Neural progenitor cell (in vitro differentiated cells): ENCODE measurements around the gene RNU5D-1. TPM values are rescaled to one million over a fixed set of nuclear protein-coding genes. Genes with fewer than 3 reads are reported as not detected.

Experiments used
- DNase-seq: peaks from one replicate; pipeline ENCODE4 v3.0.0-alpha.2; 2016; ENCODE audit warnings: low spot score
- H2AFZ ChIP-seq: fragments of 200-600 bp; sonication (generic); replicated peaks from 2 replicates; pipeline ENCODE4 v1.6.1; 2016; ENCODE audit warnings: antibody characterized with exemption
- H3F3A ChIP-seq: fragments of 200-600 bp; sonication (generic); 2 replicates; pipeline ENCODE4 v1.6.1; 2016; ENCODE audit warnings: antibody characterized with exemption, low read depth
- H3K27ac ChIP-seq: fragments of 200-600 bp; sonication (generic); 2 replicates; pipeline ENCODE4 v1.5.1; 2016; ENCODE audit warnings: mild to moderate bottlenecking
- H3K27me3 ChIP-seq: fragments of 200-600 bp; sonication (generic); 2 replicates; pipeline ENCODE4 v1.6.1; 2016; ENCODE audit warnings: mild to moderate bottlenecking, moderate library complexity
- H3K36me3 ChIP-seq: fragments of 200-600 bp; sonication (generic); 2 replicates; pipeline ENCODE4 v1.5.1; 2016
- H3K4me1 ChIP-seq: fragments of 200-600 bp; sonication (generic); 2 replicates; pipeline ENCODE4 v1.6.1; 2016; ENCODE audit warnings: mixed run types
- H3K4me2 ChIP-seq: fragments of 200-600 bp; sonication (generic); 2 replicates; pipeline ENCODE4 v1.6.1; 2016
- H3K4me3 ChIP-seq: fragments of 200-600 bp; sonication (generic); 2 replicates; pipeline ENCODE4 v1.5.1; 2016
- H3K79me2 ChIP-seq: fragments of 200-600 bp; sonication (generic); 2 replicates; pipeline ENCODE4 v1.6.1; 2016; ENCODE audit warnings: low read depth
- H3K9ac ChIP-seq: fragments of 200-600 bp; sonication (generic); 2 replicates; pipeline ENCODE4 v1.6.1; 2016
- H3K9me3 ChIP-seq: fragments of 200-600 bp; sonication (generic); 2 replicates; pipeline ENCODE4 v1.5.1; 2016; ENCODE audit warnings: low read depth
- H4K20me1 ChIP-seq: fragments of 200-600 bp; sonication (generic); 2 replicates; pipeline ENCODE4 v1.6.1; 2016; ENCODE audit warnings: low read depth
- H3K27ac Mint-ChIP-seq: 3 replicates; pipeline ENCODE4 v1.8.0; 2021; ENCODE audit warnings: mixed read lengths
- H3K27me3 Mint-ChIP-seq: 2 replicates; pipeline ENCODE4 v1.8.0; 2022; ENCODE audit warnings: low read depth, mild to moderate bottlenecking, inconsistent platforms, moderate library complexity, mixed read lengths; ENCODE audit not compliant: insufficient read depth
- H3K36me3 Mint-ChIP-seq: 3 replicates; pipeline ENCODE4 v1.8.0; 2021; ENCODE audit warnings: mixed read lengths
- H3K4me1 Mint-ChIP-seq: 3 replicates; pipeline ENCODE4 v1.8.0; 2021; ENCODE audit warnings: mixed read lengths
- H3K4me3 Mint-ChIP-seq: 3 replicates; pipeline ENCODE4 v1.8.0; 2021; ENCODE audit warnings: mild to moderate bottlenecking, moderate library complexity, mixed read lengths
- H3K9me3 Mint-ChIP-seq: 3 replicates; pipeline ENCODE4 v1.8.0; 2020; ENCODE audit warnings: mixed read lengths
- CTCF ChIP-seq: fragments of 200-600 bp; sonication (generic); IDR thresholded peaks from 2 replicates; pipeline ENCODE4 v1.5.1; 2017; ENCODE audit warnings: antibody characterized with exemption, mild to moderate bottlenecking
- EZH2 ChIP-seq: fragments of 200-600 bp; sonication (generic); IDR thresholded peaks from 2 replicates; pipeline ENCODE4 v1.6.1; 2017; ENCODE audit warnings: antibody characterized with exemption, mild to moderate bottlenecking, moderate library complexity
- EZH2phosphoT487 ChIP-seq: fragments of 200-600 bp; sonication (generic); IDR thresholded peaks from 2 replicates; pipeline ENCODE4 v1.6.1; 2017; ENCODE audit warnings: antibody characterized with exemption
- total RNA-seq: library from RNA; depleted of rRNA; stranded (reverse); fragments of >200 nt; gene quantifications from 2 replicates; pipeline ENCODE4 v1.2.3, GENCODE V29; 2015; ENCODE audit warnings: low replicate concordance

RNU5D-1 gene
- total RNA-seq, 1 donor from 2014 or later = not detected

DNA sequence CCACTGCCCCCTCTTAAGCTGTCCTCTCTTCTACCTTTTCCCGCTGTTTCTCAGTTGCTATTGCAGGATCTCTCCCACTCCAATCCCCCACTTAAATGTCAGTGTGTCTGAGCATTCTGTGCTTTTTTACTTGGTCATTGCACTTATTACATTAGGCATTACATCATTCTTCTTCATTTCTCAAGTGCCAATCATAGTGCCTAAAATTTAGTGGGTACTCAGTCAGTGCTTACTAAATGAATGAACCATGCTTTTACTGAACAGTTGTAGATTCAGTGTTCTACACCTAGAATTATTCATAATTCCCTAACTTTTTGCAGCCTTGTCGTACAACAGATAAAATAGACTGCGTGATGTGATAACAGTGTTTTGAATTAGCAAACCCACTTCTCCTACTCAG is 37.1 kb downstream of the RNU5D-1 start:
- no peak overlapping the region for H2AFZ ChIP-seq
- no peak overlapping the region for H3K4me3 ChIP-seq
- peaks cover 4% of the 10 kb centered on the region for H3K4me1 Mint-ChIP-seq
- H3K4me1 ChIP-seq = no peaks in the 10 kb centered on the region
- no peak overlapping the region for H3K27ac Mint-ChIP-seq
- H3K4me2 ChIP-seq = no peak overlapping the region
- H3K9me3 Mint-ChIP-seq = no peaks in the 10 kb centered on the region
- no peaks in the 10 kb centered on the region for H3K9me3 ChIP-seq
- no peak for TF ChIP-seq EZH2phosphoT487
- TF ChIP-seq EZH2 = no peak
- TF ChIP-seq CTCF = no peak
- peaks cover 5% of the 10 kb centered on the region for H3K36me3 Mint-ChIP-seq
- no peaks in the 10 kb centered on the region for H4K20me1 ChIP-seq
- no peaks in the 10 kb centered on the region for H3F3A ChIP-seq
- H3K27me3 Mint-ChIP-seq = peaks cover 3% of the 10 kb centered on the region
- H3K27me3 ChIP-seq = no peaks in the 10 kb centered on the region
- H3K9ac ChIP-seq = no peak overlapping the region
- no peaks in the 10 kb centered on the region for H3K79me2 ChIP-seq
- no peaks in the 10 kb centered on the region for H3K36me3 ChIP-seq
- H3K27ac ChIP-seq = no peak overlapping the region
- no peak overlapping the region for H3K4me3 Mint-ChIP-seq
- no peak for DNase-seq

- no peaks in the 10 kb centered on the region for H3K9me3 Mint-ChIP-seq
- Histone ChIP-seq H2AFZ (no peak overlapping the region), H3F3A (no peaks in the 10 kb centered on the region), H3K4me2 (no peak overlapping the region), H4K20me1 (no peaks in the 10 kb centered on the region), H3K4me3 (no peak overlapping the region), H3K27me3 (no peaks in the 10 kb centered on the region), H3K36me3 (no peaks in the 10 kb centered on the region), H3K9me3 (no peaks in the 10 kb centered on the region), H3K79me2 (no peaks in the 10 kb centered on the region), H3K9ac (no peak overlapping the region), H3K4me1 (no peaks in the 10 kb centered on the region), H3K27ac (no peak overlapping the region)
- peaks cover 5% of the 10 kb centered on the region for H3K36me3 Mint-ChIP-seq
- DNase-seq = no peak
- no peak for TF ChIP-seq EZH2
- TF ChIP-seq EZH2phosphoT487 = no peak
- no peak for TF ChIP-seq CTCF
- peaks cover 3% of the 10 kb centered on the region for H3K27me3 Mint-ChIP-seq
- no peak overlapping the region for H3K4me3 Mint-ChIP-seq
- H3K4me1 Mint-ChIP-seq = peaks cover 4% of the 10 kb centered on the region
- H3K27ac Mint-ChIP-seq = no peak overlapping the region
Observed at GRCh38 chr1:44693159-44693558, 37.8 kb downstream of the RNU5D-1 start.

- H4K20me1 ChIP-seq = no peaks in the 10 kb centered on the region
- H2AFZ ChIP-seq = no peak overlapping the region
- peaks cover 3% of the 10 kb centered on the region for H3K36me3 Mint-ChIP-seq
- no peaks in the 10 kb centered on the region for H3K9me3 ChIP-seq
- no peaks in the 10 kb centered on the region for H3K9me3 Mint-ChIP-seq
- H3K36me3 ChIP-seq = no peaks in the 10 kb centered on the region
- no peaks in the 10 kb centered on the region for H3K4me1 ChIP-seq
- no peak overlapping the region for H3K4me3 ChIP-seq
- H3K79me2 ChIP-seq = no peaks in the 10 kb centered on the region
- H3K4me2 ChIP-seq = no peak overlapping the region
- H3K4me1 Mint-ChIP-seq = peaks cover 4% of the 10 kb centered on the region
- H3F3A ChIP-seq = no peaks in the 10 kb centered on the region
- H3K9ac ChIP-seq = no peak overlapping the region
- H3K27me3 ChIP-seq = no peaks in the 10 kb centered on the region
- no peak overlapping the region for H3K27ac ChIP-seq
- H3K27ac Mint-ChIP-seq = no peak overlapping the region
- no peak overlapping the region for H3K4me3 Mint-ChIP-seq
- no peak for TF ChIP-seq EZH2phosphoT487
- H3K27me3 Mint-ChIP-seq = no peaks in the 10 kb centered on the region
- DNase-seq = no peak
Observed at GRCh38 chr1:44689447-44689765, 41.6 kb downstream of the RNU5D-1 start.

DNA sequence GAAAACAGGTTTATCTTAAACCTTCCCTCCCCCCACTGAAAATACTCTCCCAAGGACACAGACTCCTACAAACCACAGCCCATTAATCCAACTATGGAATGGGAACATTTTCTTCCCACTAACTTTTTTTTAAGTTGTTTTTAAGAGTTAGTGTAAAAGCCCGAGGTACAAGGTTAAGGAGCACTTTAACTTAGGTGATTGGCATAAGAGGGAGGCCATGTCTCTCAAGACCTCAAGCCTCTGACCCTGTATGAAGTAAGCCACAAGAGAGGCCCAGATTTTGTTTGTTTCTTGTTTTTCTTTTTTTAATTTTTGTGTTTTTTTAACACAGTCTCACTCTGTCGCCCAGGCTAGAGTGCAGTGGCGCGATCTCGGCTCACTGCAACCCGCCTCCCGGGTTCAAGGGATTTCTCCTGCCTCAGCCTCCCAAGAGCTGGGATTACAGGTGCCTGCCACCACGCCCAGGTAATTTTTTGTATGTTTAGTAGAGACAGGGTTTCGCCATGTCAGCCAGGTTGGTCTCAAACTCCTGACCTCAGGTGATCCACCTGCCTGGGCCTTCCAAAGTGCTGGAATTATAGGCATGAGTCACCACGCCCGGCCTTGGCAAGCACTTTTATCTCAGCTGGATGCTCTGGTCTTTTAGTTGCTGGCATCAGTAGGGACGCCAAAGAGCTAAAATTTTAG is 42.1 kb downstream of the RNU5D-1 start:
- Mint-ChIP-seq H3K4me1 (peaks cover 4% of the 10 kb centered on the region), H3K27ac (no peak overlapping the region), H3K4me3 (no peak overlapping the region), H3K9me3 (no peaks in the 10 kb centered on the region), H3K36me3 (peaks cover 3% of the 10 kb centered on the region), H3K27me3 (no peaks in the 10 kb centered on the region)
- no peak overlapping the region for H3K27ac ChIP-seq
- no peaks in the 10 kb centered on the region for H3K27me3 ChIP-seq
- H3F3A ChIP-seq = no peaks in the 10 kb centered on the region
- H2AFZ ChIP-seq = no peak overlapping the region
- no peaks in the 10 kb centered on the region for H3K36me3 ChIP-seq
- TF ChIP-seq EZH2 (no peak), EZH2phosphoT487 (no peak)
- H3K4me1 ChIP-seq = no peaks in the 10 kb centered on the region
- DNase-seq = no peak
- no peaks in the 10 kb centered on the region for H3K79me2 ChIP-seq
- no peaks in the 10 kb centered on the region for H3K9me3 ChIP-seq
- H4K20me1 ChIP-seq = no peaks in the 10 kb centered on the region
- no peak overlapping the region for H3K4me3 ChIP-seq
- H3K4me2 ChIP-seq = no peak overlapping the region
- no peak overlapping the region for H3K9ac ChIP-seq
